Measurements from ENCODE around the gene MFN2.

The MFN2 gene

GRCh38 chr1:11960715-11961114, 19.5 kb upstream of the MFN2 start:
- no peak for DNase-seq (ENCODE audit: low read depth)

DNA sequence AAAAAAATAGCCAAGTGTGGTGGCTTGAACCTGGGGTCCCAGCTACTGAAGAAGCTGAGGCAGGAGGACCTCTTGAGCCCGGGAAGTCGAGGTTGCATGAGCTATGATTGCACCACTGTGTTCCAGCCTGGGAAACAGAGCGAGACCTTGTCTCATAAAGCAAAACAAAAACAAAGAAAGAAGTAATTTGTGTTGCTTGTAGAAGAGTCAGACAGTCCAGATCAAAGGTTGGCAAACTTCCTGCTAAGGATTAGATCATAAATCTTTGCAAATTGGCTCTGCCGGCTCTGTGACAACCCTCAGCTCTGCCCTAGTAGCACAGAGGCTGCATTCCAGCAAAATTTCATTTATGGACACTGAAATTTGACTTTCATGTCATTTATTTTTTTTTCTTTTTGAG, 19.0 kb upstream of the MFN2 start:
- DNase-seq (ENCODE audit: low read depth): no peak

DNA sequence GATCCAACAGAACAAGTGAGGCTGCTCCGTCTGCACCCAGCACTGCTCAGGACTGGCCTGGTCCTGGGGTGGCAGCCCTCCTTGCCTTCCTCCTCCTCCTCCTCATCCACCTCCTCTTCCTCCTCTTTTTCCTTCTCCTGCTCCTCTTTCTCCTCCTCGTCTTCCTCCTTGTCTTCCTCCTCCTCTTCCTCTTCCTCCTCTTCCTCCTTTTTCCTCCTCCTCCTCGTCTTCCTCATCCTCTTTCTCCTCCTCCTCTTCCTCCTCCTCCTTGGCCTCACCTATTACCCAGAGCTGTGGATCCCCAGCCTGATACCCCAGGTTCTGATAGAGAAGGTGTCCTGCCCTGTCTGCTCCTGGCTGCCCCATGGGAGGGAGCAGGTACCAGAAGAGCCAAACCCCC, 16.6 kb upstream of the MFN2 start:
- no peak for DNase-seq (ENCODE audit: low read depth)

GRCh38 chr1:11964656-11965055, 15.6 kb upstream of the MFN2 start:
- DNase-seq (ENCODE audit: low read depth): no peak

- DNase-seq (ENCODE audit: low read depth): no peak
Measured at GRCh38 chr1:11967028-11967547, 13.2 kb upstream of the MFN2 start.

- DNase-seq (ENCODE audit: low read depth): no peak
Measured at GRCh38 chr1:11970441-11971185, 9.6 kb upstream of the MFN2 start.

DNA sequence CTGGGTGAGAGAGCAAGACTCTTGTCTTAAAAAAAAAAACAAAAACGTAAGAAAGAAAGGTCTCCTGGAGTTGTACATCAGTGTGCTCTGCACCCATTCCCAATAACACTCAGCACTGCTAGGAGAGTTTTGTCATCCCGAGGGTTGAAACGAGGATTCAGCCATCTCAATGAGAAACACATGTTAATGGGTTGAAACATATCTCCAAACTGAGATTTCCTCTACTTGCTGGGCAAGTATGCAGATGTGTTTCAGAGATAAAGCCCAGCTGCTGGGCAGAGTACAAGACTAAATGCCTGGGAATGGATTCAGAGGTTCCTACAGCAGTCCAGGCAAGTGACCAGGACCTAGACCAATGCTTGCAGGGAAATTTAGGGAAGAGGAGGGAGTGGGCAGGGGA, 2.6 kb upstream of the MFN2 start:
- no peak for DNase-seq (ENCODE audit: low read depth)

DNA sequence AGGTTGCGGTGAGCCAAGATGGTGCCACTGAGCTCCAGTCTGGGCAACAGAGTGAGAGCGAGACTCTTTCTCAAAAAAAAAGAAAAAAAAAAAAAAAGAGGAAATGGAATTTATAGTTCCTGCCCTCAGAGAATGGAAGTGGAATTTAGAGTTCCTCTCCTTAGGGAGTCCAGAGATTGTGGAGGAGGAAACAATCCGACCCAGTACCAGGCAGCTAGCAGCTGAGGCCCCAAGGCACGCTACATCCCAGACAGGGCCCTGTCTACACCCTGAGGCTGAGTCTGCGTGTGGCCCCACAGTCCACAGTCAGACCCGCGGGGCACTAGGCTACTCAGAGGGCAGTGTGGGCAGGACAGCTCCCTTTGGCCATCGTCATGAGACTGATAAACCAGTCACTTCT, 1.9 kb upstream of the MFN2 start:
- DNase-seq (ENCODE audit: low read depth): no peak

DNA sequence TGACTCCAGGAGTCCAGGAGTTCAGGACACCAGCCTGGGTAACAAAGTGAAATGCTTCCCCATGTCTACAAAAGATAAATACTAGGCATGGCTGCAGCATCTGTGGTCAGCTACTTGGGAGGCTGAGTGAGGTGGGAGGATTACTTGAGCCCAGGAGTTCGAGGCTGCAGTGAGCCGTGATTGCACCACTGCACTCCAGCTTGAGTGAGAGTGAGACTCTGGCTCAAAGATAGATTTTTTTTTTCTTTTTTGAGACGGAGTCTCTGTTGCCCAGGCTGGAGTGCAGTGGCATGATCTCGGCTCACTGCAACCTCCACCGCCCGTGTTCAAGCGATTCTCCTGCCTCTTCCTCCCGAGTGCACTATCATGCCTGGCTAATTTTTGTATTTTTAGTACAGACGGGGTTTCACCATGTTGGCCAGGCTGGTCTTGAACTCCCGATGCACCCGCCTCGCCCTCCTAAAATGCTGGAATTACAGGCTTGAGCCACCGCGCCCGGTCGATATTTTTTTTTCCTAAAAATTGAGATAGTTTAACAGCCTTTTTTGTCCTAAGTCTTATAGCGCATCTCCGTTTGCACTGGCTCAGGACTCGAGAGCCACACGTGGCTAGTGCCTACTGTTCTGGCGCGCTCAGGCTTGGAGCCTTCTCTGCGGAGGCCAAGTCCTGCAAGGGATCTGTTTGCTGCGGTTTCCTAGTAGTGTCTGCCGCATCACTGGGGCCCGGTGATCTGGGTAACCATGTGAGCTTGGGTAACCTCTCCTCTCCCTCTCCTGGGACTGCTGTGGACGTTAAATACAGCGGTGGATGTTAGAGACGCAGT, 1.0 kb upstream of the MFN2 start:
- no peak for DNase-seq (ENCODE audit: low read depth)

GRCh38 chr1:11980676-11980972, 380 bp downstream of the MFN2 start:
- no peak for DNase-seq (ENCODE audit: low read depth)

DNA sequence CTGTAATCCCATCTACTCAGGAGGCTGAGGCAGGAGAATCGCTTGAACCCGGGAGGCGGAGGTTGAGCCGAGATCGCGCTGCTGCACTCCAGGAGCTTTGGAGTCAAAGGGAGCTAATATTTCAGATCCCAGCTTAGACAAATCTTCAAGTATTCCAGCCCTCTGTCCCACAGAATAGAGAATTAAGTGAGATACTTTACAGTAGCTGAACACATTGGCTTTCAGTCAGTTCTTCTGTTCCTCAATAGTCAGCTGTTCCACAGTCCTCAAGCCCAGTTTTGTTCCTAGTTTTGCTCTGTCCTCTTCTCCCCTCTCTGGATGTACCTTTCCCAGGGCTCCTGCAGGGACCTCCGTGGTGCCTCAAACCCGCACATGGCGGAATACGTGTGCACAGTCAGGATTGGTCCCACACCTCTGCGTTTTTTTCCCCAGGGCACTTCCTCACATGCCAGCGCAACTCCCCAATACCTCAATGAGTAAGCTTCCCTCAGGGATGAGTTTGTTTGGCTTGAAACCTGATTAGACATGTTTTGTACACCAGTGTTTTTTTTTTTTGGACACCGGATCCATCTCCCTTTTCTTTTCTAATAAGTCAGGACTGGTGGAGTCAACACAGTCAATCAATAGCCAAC, 1.2 kb downstream of the MFN2 start:
- DNase-seq (ENCODE audit: low read depth): no peak

DNA sequence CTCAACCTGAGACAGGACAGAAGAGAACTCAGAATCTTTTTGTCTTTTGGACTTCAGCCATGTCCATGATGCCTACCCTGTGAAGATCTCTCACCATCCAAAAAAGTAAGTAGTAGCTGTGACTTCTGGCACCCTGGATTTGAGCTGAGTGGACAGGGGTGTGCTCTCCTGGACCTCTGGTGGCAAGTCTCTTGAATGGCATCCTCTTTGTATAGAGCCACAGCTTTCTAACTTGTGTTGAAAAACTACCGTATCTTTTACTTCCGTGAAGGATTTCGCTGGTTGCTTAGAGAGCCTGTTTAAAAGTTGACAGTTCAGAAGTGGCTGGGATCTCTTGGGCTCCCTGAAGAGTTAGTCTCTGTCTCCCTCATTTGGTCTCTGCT, 1.8 kb downstream of the MFN2 start:
- no peak for DNase-seq (ENCODE audit: low read depth)

DNA sequence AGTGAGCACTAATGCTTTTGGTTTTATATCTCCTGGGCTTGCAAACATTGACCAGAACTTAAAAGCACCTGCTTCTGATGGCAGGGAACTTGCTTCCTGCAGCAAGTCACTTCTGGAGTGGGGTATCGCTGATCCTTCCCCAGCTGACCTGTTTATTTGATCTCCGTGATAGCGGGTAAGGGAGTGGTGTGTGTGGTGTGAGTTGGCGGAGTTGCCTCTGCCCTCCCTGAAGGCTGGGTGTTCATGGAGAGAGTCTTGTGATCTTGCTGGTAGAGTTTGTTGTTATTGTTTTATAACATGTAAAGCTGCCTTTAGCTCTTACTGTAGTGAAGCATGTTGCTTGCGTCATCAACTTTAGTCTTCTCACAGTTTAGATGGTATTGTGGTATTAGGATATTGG, 3.9 kb downstream of the MFN2 start:
- no peak for DNase-seq (ENCODE audit: low read depth)

DNA sequence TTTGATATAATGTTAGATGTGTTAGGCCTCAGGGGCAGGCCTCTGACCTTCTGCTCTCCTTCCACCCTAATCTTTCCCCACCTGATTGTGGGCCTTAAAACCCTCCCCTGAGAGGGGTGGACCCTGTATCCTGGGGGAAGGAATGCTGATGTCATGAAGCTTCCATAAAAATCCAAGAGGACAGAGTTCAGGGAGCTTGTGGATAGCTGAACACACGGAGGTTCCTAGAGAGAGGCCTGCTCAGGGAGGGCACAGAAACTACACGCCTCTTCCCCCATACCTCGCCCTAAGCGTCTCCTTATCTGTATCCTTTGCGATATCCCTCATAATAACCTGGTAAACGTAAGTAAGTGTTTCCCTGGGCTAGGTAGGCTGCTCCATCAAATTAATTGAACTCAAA, 4.3 kb downstream of the MFN2 start:
- no peak for DNase-seq (ENCODE audit: low read depth)

- no peak for DNase-seq (ENCODE audit: low read depth)
Measured at GRCh38 chr1:11985171-11985570, 4.9 kb downstream of the MFN2 start.

DNA sequence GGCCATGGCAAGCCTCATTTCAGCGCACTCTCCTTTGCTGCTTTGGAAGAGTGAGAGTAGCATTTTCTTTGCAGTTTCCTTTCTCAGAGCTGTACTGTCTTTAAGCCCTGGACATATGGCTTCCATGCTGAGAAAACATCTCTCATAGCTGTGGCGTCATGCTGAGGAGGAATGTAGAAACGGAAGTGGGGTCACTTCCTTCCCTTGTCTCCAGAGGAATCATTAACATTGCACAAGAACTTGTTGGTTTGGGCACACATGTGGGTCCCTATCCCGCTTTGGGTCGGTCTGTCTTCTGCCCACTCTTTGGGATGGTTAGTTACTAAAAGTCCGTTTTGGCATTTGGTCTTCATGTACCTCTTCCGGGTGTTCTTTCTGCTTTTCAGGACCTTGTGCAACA, 5.6 kb downstream of the MFN2 start:
- DNase-seq (ENCODE audit: low read depth): no peak

DNA sequence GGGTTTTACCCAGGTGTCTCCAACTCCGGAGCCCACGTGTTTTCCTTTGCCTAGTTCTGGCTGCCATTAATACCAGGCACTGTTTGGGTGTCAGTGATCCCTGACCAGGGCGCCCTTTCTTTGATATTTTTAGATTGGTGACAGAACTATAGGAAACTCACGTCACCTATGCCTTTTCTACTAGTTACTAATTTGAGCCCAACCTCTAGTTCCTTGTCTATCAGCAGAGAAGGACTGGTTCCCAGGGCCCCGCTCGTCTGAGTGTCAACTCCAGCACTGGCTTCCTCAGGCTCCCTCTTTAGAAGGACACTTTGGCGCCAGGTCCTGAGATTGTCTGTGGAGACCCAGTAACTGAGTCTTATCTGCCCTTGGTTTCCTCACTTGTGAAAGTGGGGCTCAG, 9.4 kb downstream of the MFN2 start:
- DNase-seq (ENCODE audit: low read depth): no peak

DNA sequence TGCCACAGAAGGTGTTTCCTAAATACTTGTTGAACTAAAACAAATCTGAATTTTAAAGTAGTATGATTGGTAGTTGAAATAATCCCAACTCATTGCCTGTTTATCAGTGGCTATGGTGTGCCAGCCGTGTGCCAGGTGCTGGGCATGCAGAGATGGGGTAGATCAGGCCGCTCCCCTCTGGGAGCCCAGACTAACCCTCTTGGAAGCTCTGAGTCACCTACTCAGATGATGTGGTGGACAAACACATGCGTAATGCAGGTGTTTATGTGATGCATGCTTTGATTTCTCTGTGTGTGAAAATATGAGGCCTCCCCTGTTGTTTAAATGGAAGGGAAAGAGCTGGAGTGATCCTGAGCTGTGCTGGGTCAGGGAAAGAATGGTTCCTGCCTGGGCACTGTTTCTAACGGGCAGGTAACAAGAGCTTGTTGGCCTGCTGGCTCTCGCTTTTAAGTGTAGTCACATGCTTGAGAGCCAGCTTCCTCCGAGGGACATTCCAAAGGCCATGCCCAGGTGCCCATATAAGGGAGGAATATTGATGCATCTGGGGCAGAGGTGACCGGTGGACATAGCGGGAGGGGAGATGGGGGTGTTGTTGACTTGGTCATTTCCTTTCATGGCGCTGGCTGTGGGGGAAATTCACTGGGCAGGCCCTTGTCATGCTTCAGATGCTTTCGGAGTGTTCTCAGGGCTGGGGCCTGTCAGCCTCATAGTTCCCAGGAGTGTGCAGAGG, 10.2 kb downstream of the MFN2 start:
- no peak for DNase-seq (ENCODE audit: low read depth)

DNA sequence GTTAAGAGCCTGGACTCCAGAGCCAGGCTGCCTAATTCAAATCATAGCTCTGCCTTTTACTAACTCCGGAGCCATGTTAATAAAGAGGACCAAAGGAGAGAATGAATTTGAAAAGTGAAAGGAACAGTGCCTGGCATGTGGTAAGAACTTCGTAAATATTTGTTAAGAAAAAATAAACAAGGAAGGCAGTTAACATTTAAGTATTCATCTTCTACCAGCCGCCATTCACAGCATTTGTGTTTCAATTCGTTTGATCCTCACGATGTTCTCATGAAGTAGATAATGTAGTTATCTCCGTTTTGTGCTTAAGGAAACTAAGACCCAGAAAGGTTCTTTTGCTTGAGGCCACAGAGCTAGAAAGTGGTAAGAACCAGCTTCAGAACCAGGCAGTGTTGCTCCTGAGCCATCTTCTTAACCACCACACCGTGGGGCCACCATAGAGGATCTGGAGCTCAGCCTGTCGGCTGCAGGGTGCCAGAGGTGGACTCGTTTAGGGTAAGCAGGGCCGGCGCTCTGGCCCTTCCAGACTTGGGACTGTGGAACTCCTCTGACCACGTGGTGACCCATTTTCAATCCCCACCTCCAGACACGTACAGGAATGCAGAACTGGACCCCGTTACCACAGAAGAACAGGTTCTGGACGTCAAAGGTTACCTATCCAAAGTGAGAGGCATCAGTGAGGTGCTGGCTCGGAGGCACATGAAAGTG, 11.9 kb downstream of the MFN2 start:
- no peak for DNase-seq (ENCODE audit: low read depth)

- no peak for DNase-seq (ENCODE audit: low read depth)
Measured at GRCh38 chr1:11997081-11997850, 17.0 kb downstream of the MFN2 start.

DNA sequence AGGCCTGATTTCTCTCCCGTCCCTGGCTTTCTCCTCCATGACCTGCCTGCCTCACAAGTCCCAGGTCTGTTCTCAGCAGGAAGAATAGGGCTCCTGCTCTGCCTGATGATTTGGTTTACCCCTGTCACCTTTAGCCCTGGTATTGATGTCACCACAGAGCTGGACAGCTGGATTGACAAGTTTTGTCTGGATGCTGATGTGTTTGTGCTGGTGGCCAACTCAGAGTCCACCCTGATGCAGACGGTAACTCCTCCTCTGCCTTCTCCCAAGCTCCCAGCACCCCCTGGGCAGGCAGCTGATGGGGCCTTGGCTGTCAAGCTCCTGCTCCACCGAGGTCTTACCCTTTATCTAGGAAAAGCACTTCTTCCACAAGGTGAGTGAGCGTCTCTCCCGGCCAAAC, 18.4 kb downstream of the MFN2 start:
- no peak for DNase-seq (ENCODE audit: low read depth)

Data from activated T-helper 9 cell treated with anti-CD3 and anti-CD28 coated beads, Interleukin-2, amount 50 U/mL, for 16 hours (primary cell).